ENCODE measurements around the gene ETV5. TPM values are rescaled to one million over a fixed set of nuclear protein-coding genes. Genes with fewer than 3 reads are reported as not detected.

The ETV5 gene
- total and polyA plus RNA-seq, 9 of the 15 experiments (the other 6 are each of a cell fraction or from before 2014, with no cell fraction given), result 9.2 to 25.9 (median 15.9) TPM

- H3K4me3 ChIP-seq, result no peak overlapping the region
- H3K79me2 ChIP-seq (ENCODE audit: control insufficient read depth, insufficient read depth, low read length), result no peaks in the 10 kb centered on the region
- no peaks in the 10 kb centered on the region for H4K20me1 ChIP-seq (replicated peaks; ENCODE audit: control insufficient read depth, insufficient read depth, low read length)
- no peak overlapping the region for H3K27ac ChIP-seq (ENCODE audit: extremely low read depth, low read depth, low read length)
- no peaks in the 10 kb centered on the region for H3K4me1 ChIP-seq (replicated peaks in 1 of 2; ENCODE audit: control insufficient read depth in 2 of 2, insufficient read depth in 2 of 2, low read length in 2 of 2)
- ChIA-PET CTCF (ENCODE audit: low intra/inter-chr PET ratio) (no interaction called here), POLR2A (interaction anchor here (0.7 to 1.0 kb wide), 2 partner anchors 10 to 399 kb away, joined by 3 to 4 read pairs; partner anchors contain the start of gene ETV5)
- ATAC-seq (no peak), DNase-seq (ENCODE audit: extremely low read depth in 1 of 4, low spot score in 3 of 4) (no peak), FAIRE-seq (no peak)
- no peaks in the 10 kb centered on the region for H3K36me3 ChIP-seq (ENCODE audit: control insufficient read depth, insufficient read depth, low read length)
- no peaks in the 10 kb centered on the region for H3K9me3 ChIP-seq (replicated peaks; ENCODE audit: control insufficient read depth, insufficient read depth, low read depth, low read length)
- intact Hi-C loops (cut with micrococcal nuclease), result no loop called here
- no TSS peak for BruUV-seq (replicated peaks)
- no peak for TF ChIP-seq OTX1 (CRISPR knock-in tag; IDR thresholded peaks at IDR 0.05)
- TF ChIP-seq SREBF1 (IDR thresholded peaks at IDR 0.05; ENCODE audit: borderline replicate concordance, low read depth, low read length), result no peak
- TF ChIP-seq TEAD2 (tag; IDR thresholded peaks at IDR 0.05), result no peak
- TF ChIP-seq ZNF217 (CRISPR knock-in tag; IDR thresholded peaks at IDR 0.05), result no peak
- no peak for TF ChIP-seq MCM7 (IDR thresholded peaks at IDR 0.05)
- no peak for TF ChIP-seq ETV5 (CRISPR knock-in tag; IDR thresholded peaks at IDR 0.05; ENCODE audit: low read depth)
- no peak for TF ChIP-seq CUX1 (CRISPR knock-in tag; IDR thresholded peaks at IDR 0.05)
- TF ChIP-seq MYNN (IDR thresholded peaks at IDR 0.05), result no peak
- no peak for TF ChIP-seq MYNN (CRISPR knock-in tag; IDR thresholded peaks at IDR 0.05)
- TF ChIP-seq NBN (IDR thresholded peaks at IDR 0.05; ENCODE audit: low read depth), result no peak
- no peak for TF ChIP-seq E2F4 (CRISPR knock-in tag; IDR thresholded peaks at IDR 0.05; ENCODE audit: low read depth)
- TF ChIP-seq ZNF79 (CRISPR knock-in tag; IDR thresholded peaks at IDR 0.05; ENCODE audit: low read depth), result no peak
- no peak for TF ChIP-seq SAFB2 (IDR thresholded peaks at IDR 0.05; ENCODE audit: borderline replicate concordance, low read depth, low read length, severe bottlenecking)
- no peaks in the 10 kb centered on the region for H3K9me1 ChIP-seq (ENCODE audit: control insufficient read depth, insufficient read depth, low read length)
- 1% methylated on average over 4 of the region's 4 CpGs for WGBS (ENCODE audit: insufficient coverage, low coverage, missing lambda C conversion rate)
- no peak overlapping the region for H2AFZ ChIP-seq (ENCODE audit: low read depth, low read length)
- in situ Hi-C loops (cut with MboI), result no loop called here
- no peak overlapping the region for H3K9ac ChIP-seq (ENCODE audit: insufficient read depth in 1 of 2, low read depth in 2 of 2, low read length in 2 of 2)
- peaks cover 29 to 62% of the 10 kb centered on the region in 2 experiments for H3K27me3 ChIP-seq (ENCODE audit: control insufficient read depth in 2 of 2, insufficient read depth in 2 of 2, low read length in 2 of 2)
- H3K4me2 ChIP-seq (ENCODE audit: insufficient read depth, low read length), result no peak overlapping the region
Observed at GRCh38 chr3:186119499-186119898, 10.6 kb upstream of the ETV5 start.

Data from K562 (cell line).